NCI-H1930 (cell line): ENCODE data around the gene BCAR3.
"Not testable (repeated sequence)": the region's sequence is repeated elsewhere in the genome, so short reads cannot be mapped to it uniquely, and the experiment has no call there.

ENCODE experiments used
- DNase-seq, 2 experiments: peaks; one replicate each; lab custom pipeline; 2025; lab: John Stamatoyannopoulos, UW

The BCAR3 gene

GRCh38 chr1:93668951-93669350, 12.7 kb downstream of the BCAR3 start:
- DNase-seq, result no peak

- DNase-seq, result no peak
Measured at GRCh38 chr1:93668121-93668520, 13.5 kb downstream of the BCAR3 start.

DNA sequence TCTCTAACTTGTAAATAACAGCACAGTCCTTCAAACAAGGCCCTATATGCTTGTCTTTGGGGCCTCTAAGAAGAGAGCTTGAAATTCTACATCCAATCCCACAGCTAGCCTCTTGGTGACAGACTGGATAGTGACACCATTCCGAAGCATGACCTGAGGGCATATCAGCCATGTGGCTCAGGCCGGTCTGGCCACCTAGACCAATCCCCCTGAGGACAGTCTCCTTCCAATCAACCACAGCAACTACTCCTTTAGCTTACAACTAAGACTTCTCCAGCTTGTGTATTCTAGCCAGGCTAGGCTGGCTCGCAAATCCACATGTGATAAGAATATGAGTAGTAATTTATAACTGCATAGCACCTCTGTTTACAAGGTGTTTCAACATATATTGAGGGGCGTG, 14.0 kb downstream of the BCAR3 start:
- DNase-seq, result no peak

DNA sequence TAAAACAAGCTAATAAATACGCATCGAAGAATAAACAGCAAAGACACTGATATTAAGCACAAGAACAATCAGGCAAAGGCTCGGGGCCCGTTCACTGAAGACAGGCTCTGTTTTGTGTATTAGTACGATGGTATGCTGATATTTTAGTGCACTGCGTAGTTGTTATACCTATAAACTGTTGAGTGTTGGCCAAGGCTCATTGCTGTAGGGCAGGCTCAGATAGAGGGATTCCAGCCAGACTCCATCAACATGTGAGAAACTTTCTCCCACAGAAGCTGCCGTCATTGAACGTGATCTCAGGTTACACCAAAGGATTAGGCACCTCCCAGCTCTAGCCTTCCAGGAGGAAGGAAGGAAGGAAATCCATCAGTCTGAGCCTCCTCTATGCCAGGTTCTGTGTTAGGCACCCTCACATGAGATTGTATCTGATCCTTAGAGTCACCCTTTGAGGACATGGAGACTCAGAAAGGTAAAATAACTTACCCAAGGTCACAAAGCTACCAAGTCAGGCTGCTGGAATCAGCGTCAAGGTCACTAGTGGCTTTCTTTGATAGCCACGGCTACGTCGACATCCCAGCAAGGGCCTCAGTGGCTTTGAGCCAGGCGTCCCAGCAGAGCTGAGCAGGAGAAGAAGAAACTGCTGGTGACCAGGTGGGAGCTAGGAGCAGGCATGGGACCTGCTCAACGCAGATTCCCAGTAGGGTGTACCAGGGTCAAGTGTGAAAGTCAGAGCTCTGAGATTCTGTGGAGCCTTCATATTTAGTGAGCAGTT, 14.8 kb downstream of the BCAR3 start:
- no peak for DNase-seq

DNA sequence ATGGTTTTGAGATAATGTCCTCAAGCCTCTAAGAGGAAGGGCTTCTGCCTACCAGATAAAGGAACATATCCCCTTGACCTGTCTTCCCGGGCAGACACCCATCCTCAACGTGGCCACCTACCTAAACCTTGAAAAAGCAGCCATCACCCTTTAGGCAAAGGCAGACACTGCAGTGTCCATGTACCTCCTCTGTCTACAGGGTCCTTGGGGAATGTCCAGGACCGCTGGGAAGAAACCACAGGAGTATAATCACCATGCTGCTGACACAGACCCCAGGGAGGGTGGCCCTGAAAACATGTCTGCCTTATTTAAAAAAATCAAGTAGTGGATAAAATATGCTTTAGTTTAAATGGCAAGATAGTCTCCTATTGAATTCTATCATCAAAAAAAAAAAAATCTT, 16.6 kb downstream of the BCAR3 start:
- no peak for DNase-seq

- DNase-seq, result no peak
Measured at GRCh38 chr1:93663208-93663614, 18.4 kb downstream of the BCAR3 start.

DNA sequence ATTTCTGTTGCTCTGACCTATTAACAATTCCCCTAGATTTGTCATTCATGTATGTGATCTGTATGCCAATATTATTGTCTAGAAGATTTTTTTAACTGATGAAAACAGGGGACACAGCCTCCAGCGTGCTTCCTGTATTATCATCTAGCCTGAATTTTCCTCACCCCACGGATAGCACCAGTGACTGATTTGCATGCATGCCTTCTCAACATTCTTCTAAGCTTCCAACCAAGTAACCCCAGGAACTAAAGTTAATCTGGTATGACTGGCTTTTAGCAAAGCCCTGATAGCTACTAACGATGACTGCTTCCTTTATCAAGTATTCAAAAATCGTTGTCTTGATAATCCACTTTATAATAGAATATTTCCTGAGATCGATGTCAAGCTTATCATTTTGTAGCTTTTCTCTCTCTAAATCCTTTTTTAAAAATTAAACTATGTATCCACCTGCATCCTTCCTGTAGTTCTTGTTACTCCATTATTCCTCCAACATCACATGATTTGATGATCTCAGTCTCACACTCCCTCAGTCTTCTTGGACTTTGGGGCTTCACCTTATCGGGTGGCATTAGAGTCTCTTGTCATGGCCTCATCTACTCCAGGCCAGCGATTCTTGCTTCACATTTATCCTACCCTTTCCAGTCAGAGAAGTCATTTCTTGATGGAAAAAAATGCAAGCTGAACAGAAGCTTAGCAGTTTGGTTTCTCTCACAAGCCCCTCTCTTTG, 19.0 kb downstream of the BCAR3 start:
- DNase-seq, result no peak

DNA sequence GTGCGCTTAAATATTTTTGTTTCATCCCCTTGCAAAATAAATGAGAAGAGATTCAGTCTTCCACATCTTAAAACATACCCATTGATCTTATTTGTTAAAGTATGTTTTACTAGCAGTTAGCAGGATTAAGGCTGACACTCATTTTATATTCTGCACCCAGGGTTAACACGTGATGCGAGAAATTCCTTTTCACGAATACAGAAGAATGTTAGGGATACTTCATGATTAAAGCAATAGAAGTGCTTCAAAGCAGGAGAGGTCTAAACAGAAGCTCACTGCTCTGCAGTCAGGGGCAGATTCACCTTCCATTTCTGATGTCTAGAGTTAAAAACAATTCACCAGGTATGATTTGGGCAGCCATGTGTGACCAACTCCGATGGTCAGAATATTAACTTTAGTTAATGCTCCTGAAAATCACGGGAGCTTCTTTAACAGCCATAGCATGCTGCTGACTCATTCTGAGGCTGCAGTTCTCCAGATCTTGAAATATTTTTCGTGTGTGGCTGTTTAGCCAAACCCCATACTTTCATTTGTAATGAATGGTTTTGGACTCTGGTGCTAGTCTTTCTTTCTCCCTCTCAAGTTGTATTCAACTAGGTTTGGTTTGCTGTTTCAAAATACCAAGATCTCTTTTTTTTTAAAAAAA, 19.7 kb downstream of the BCAR3 start:
- no peak for DNase-seq

GRCh38 chr1:93661341-93661740, 20.3 kb downstream of the BCAR3 start:
- DNase-seq, result not testable (repeated sequence)

DNA sequence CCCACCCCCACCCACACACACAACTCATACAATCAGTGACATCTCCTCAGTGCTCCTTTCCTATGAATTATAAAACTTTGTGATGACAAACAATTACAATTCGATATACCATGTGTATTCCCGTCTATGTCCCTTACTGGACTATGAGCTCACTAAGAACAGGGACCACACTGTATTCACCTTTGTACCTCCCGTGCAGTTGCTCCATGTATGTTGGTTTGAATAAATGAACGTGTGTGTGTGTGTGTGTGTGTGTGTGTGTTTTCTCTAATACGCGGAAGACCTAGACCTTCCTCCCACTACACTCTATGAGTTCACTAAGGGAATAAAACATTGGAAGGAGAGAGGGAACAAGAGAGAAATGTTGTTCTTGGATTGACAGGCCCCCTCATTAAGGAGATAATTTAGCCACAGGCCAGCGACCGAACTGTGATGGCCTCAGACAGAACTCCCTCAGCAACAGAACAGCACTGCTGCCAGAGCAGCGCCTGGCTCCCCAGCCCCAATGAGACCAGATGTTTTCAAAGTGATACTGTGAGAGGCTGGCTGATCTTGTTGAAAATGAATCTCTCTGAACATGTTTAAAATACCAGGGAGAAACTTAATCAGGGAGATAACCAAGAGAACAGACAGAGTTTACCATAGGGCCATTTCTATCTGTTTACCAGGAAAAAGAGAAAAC, 21.7 kb downstream of the BCAR3 start:
- no peak for DNase-seq

DNA sequence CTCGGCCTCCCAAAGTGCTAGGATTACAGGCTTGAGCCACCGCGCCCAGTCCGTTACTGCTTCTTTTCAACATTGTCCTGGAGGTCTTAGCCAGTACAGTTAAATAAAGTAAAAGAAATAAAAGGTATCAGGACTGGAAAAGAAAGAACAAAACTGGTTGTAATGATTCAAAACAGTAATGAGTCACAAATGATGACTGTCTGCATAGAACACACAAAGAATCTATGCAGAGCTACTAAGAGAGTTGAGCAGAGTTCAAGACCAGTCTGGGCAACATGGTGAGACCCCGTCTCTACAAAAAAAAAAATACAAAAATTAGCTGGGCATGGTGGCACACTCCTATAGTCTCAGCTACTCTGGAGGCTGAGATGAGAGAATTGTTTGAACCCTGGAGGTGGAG, 23.4 kb downstream of the BCAR3 start:
- no peak for DNase-seq

GRCh38 chr1:93656491-93656890, 25.1 kb downstream of the BCAR3 start:
- no peak for DNase-seq

GRCh38 chr1:93653656-93654055, 28.0 kb downstream of the BCAR3 start:
- DNase-seq, result no peak

DNA sequence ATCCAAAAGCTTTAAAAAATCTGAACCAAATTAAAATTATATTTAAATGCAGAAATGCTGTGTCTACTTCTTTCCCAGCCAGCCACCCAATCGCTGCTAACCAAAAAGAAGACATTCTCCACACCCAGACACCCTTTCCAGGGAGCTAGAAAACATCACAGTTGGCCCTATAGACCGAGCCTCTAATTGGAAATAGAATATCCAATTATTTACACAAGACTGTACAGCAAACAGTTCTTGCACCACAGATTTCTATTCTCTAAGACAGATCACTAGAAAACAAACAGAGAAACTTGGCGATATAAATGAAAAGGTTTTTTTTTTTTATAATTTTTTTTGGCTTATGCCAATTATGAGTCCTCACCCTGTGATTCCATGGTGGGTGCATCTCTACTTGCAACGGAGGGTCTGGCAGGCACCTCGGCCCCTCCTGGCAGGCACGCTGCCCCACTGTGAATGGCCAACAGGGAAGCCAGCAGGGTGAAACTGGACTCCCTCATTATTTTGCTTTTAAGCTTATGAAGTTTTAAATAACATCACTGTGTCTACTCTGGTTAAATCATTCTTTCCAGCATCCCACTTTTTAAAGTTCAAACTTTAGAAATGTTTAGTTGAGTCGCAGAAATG, 29.2 kb downstream of the BCAR3 start:
- DNase-seq, result no peak

- no peak for DNase-seq
Measured at GRCh38 chr1:93651695-93652094, 29.9 kb downstream of the BCAR3 start.

DNA sequence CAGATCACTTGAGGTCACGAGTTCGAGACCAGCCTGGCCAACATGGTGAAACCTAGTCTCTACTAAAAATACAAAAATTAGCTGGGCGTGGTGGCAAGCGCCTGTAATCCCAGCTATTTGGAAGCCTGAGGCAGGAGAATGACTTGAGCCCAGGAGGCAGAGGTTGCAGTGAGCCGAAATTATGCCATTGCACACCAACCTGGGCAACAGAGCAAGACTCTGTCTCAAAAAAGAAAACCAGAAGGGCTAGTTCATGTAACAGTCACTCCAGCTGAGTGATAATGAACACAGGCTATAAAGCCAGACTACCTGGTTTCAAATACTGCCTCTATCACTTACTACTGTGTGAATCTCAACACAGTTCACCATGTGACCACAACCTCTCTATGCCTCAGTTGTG, 31.5 kb downstream of the BCAR3 start:
- not testable (repeated sequence) for DNase-seq

DNA sequence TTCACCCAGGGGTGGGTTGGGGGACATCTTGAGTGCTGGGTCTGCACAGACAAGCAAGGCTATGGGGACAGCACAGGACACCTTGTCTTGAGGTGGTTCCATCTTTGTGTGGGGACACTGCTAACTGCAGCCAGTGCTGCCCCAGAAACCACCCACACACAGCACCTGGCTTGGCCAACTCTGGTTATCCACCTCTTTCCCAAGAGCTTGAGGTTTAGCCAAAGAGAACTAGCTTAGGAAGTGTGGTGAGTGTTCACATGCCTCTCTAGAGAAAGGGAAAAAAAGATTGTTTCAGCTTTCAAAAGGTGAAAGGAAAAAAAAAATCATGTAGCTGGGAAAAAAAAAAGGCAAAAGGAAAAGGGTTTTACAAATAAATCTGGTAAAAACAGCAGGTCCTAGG, 32.4 kb downstream of the BCAR3 start:
- no peak for DNase-seq

DNA sequence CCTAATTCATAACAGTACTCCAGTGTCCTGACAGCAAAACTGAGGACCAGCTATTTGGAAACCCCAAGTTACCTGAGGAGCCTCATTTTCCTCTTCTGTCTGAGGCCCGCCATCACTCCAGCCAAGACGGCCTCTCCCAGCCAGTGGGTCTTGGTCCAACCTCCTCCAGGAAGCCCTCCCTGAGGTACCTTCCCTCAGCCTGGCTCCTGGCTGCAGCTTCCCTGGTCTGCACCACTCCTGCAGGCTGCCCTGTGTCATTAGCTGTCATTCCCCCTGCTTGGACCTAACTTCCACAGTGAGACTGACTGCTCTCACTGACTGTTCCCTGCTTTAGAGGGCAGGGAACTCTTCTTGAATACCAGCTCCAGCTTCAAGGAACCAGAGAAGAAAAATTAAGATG, 33.0 kb downstream of the BCAR3 start:
- no peak for DNase-seq

- no peak for DNase-seq
Measured at GRCh38 chr1:93641527-93641926, 40.1 kb downstream of the BCAR3 start.

DNA sequence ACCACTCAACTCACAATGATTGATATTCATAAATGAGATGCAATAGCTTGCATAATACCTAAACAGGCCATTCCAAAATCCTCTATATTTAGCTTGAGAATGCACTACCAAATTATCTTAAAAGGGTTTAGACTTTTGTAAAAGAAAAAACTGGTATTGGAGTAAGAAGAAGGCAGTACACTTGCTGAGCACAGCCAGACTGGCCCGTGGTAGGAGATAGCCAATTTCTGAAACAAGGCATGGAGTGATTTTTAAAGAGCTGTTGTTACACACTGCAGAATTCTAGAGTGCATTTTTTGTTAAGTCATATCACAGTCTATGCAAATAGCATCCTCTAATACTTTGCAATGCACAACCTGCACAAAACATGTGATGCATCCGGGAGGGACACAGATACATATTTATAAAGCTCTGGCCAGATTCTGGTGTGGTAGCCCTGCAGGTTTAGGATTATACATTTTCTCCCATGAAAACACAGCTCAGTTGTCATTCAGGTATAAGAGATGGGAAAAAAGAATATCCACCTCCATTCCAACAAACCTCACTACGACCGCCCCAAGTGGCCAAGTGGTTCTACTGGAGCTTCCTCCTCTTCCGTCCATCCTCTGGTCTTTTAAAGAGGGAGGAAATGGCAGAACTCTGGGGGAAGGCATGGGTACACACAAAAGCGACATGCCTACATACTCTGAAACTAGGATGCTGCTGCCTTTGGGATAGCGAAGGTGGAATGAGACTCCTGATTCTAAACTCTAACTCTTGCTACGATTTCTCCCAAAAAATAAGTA, 40.8 kb downstream of the BCAR3 start:
- no peak for DNase-seq

DNA sequence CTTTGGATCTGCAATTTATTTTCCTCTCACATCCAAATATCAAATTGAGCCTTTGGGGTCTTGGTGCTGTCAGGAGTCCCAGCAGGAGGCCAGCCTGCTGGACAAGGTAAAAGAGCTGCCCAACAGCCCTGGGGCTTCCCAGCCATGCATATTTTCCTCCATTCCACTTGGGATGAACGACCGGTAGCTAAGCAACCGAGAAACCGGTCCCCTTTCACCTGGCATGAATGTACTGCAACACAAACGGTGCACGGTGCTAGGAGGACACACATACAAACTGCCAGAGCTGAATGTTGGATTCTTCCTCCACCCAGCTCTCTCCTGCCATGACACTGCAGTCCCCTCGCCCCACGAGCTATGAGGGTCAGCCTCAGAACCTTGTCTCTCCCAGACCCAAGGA, 42.7 kb downstream of the BCAR3 start:
- no peak for DNase-seq
